ENCODE results near the gene BCL3.
"Not testable (repeated sequence)": the region's sequence is repeated elsewhere in the genome, so short reads cannot be mapped to it uniquely, and the experiment has no call there.

The BCL3 gene

GRCh38 chr19:44748426-44749254 lies at the start of gene BCL3:
TSS of gene BCL3 (plus strand) at chr19:44748708. CDS start at chr19:44748791, 83 bp downstream.
- no peak for DNase-seq

DNA sequence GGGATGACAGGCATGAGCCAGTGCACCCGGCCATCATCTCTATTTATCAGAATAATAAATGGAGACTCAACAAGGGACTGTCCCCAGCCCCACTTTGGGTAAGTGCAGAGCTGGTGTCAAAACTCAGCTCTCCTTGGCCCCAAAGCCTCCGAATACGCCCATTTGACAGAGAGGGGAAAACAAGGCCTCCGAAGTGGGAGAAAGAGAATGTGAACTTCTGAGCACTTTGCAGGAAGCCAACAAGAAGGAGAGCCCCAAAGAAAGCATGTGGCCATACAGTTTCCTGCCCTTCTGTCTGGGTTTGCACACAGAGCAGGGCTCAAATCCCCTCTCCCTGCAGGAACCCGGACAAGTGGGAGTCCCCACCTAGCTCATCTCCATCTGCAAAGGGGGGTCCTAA lies 48.0 kb upstream of the BCL3 start:
- no peak for DNase-seq

GRCh38 chr19:44701228-44701627 lies 47.3 kb upstream of the BCL3 start:
- no peak for DNase-seq

- no peak for DNase-seq
Observed at GRCh38 chr19:44702551-44703176, 45.8 kb upstream of the BCL3 start.

- DNase-seq: no peak
Observed at GRCh38 chr19:44703336-44704078, 45.0 kb upstream of the BCL3 start.

GRCh38 chr19:44704982-44705381 lies 43.5 kb upstream of the BCL3 start:
- DNase-seq: no peak

- no peak for DNase-seq
Observed at GRCh38 chr19:44705502-44706010, 43.0 kb upstream of the BCL3 start.

GRCh38 chr19:44706506-44707236 lies 41.8 kb upstream of the BCL3 start:
- DNase-seq: no peak

DNA sequence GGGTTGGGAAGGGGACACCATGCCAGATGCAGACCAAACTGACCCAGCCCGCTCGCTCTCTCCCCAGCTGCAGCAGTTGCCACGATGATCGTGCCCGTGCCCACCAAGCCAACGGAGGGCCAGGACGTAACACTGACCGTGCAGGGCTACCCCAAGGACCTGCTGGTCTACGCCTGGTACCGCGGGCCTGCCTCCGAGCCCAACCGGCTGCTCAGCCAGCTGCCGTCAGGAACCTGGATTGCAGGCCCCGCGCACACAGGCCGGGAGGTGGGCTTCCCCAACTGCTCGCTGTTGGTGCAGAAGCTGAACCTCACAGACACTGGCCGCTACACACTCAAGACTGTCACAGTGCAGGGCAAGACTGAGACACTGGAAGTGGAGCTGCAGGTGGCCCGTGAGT lies 40.7 kb upstream of the BCL3 start:
- no peak for DNase-seq

DNA sequence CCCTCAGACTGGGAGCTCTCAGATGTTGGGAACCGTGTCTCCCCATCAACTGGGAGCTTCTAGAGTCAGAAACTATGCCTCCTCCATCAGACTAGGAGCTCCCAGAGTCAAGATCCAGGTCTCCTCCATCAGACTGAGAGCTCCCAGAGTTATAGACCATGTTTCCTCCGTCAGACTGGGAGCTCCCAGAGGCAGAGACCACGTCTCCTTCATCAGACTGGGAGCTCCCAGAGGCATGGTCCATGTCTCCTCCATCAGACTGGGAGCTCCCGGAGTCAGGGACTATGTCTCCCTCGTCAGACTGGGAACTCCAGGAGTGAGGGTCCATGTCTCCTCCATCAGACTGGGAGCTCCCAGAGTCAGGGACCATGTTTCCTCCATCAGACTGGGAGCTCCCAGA lies 39.6 kb upstream of the BCL3 start:
- DNase-seq: no peak

- not testable (repeated sequence) for DNase-seq
Observed at GRCh38 chr19:44709434-44710266, 38.9 kb upstream of the BCL3 start.

DNA sequence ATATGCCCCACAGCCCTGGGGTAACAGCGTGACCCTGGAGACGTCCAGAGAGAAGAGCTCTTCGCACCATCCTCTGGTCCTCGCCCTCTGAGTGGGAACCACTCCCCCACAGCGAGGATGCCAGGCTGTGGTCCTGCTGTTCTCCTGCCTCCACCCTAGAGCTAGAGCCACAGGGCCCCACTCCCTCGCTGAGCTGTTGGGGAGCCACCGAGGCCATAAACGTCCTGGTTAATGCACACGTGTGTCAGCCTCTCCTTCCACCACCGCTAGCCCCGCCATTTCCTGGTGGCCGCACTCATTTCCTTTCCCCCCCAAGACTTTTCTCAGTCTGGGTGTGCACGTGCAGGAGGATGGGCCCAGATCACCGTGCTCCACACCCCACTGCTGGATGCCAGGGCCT lies 38.0 kb upstream of the BCL3 start:
- no peak for DNase-seq

GRCh38 chr19:44712864-44713515 lies 35.5 kb upstream of the BCL3 start:
- DNase-seq: peak; percentile 83

DNA sequence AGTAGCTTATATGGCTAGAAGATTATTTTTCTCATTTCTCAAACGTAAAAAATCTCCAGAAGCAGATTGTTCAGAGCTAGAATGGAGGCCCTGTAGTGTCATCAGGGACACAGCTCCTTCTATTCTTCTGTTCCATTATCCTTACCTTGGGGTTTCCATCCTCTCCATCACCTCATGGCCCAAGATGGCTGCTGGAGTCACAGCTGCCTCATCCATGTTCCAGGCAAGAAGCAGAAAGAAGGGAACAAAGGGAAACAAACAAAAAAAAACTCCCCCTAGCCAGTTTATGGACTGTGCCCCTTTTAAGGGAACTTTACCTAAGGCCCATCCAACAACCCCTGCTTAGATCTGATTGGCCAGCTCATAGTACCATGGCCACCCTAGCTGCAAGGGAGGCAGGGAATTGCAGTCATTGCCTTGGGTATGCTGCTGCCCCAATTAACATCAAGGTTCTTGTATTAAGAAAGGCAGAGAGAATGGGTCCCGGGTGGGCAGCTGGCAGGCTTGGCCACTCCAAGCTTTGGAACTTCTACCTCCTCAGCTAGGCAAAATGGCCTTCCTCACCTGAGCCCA lies 33.8 kb upstream of the BCL3 start:
- no peak for DNase-seq

- no peak for DNase-seq
Observed at GRCh38 chr19:44717603-44718002, 30.9 kb upstream of the BCL3 start.

- DNase-seq: peak; percentile 28
Observed at GRCh38 chr19:44718441-44719261, 29.9 kb upstream of the BCL3 start.

DNA sequence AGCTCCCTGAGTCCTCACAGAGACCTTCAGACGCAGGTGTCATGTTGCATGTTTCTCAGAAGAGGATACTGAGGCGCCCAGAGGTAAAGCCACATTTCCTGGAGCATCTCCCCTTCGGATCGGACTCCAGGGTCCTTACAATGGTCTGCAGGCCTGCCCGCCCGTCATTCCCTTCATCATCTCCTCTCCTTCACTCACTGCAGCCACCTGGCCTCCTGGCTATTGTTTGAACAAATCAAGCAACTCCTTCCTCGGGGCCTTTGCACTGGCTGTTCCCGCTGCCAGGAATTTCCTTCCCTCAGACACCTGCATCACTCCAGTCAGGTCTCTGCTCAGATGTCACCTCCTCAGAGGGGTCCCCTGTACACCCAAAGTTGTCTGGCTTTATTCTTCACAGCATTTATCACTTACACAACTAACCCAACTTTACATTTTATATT lies 29.2 kb upstream of the BCL3 start:
- DNase-seq: no peak

- DNase-seq: not testable (repeated sequence)
Observed at GRCh38 chr19:44720396-44720795, 28.1 kb upstream of the BCL3 start.

DNA sequence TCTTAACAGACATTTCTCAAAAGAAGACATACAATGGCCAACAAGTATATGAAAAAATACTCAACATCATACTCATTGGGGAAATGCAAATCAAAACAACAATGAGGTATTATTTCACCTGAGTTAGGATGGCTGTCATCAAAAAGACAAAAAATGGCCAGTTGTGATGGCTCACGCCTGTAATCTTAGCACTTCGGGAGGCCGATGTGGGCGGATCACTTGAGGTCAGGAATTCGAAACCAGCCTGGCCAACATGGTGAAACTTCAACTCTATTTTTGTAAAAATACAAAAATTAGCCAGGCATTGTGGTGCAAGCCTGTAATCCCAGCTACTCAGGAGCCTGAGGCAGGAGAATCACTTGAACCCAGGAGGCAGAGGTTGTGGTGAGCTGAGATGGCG lies 27.6 kb upstream of the BCL3 start:
- peak; percentile 77 for DNase-seq

- DNase-seq: not testable (repeated sequence)
Observed at GRCh38 chr19:44721369-44721768, 27.1 kb upstream of the BCL3 start.

Data from MV-4-11 (cell line).